ELF-1 (cell line): ENCODE data around the gene SEMG2.
A peak's percentile ranks its signal among the peaks of the same experiment; 100 is the strongest.

ENCODE experiments used
- DNase-seq: peaks from one replicate; pipeline ENCODE4 v3.0.0-alpha.2; 2016; ENCODE audit warnings: low read depth, low spot score

The SEMG2 gene

GRCh38 chr20:45221076-45221475, at the start of gene SEMG2:
SEMG2 (plus strand) TSS chr20:45221373; CDS start chr20:45221390, 17 bp downstream.
- DNase-seq = no peak

GRCh38 chr20:45173522-45173921, 47.7 kb upstream of the SEMG2 start:
- DNase-seq = no peak

GRCh38 chr20:45174434-45175364, 46.5 kb upstream of the SEMG2 start, which contains the start of gene PI3:
PI3 (plus strand) TSS chr20:45174902; CDS start chr20:45174923, 21 bp downstream.
- no peak for DNase-seq

- no peak for DNase-seq
These were observed 44.5 kb upstream of the SEMG2 start for GRCh38 chr20:45176526-45177267.

GRCh38 chr20:45179166-45179565, 42.0 kb upstream of the SEMG2 start:
- DNase-seq = no peak

GRCh38 chr20:45181639-45182038, 39.5 kb upstream of the SEMG2 start:
- DNase-seq = peak; percentile 2

- no peak for DNase-seq
These were observed 38.1 kb upstream of the SEMG2 start for GRCh38 chr20:45183084-45183483.

GRCh38 chr20:45187693-45188092, 33.5 kb upstream of the SEMG2 start:
- no peak for DNase-seq

GRCh38 chr20:45189067-45189609, 32.0 kb upstream of the SEMG2 start:
- no peak for DNase-seq

- no peak for DNase-seq
These were observed 31.3 kb upstream of the SEMG2 start for GRCh38 chr20:45189861-45190260.

- DNase-seq = no peak
These were observed 29.2 kb upstream of the SEMG2 start for GRCh38 chr20:45191926-45192325.

- no peak for DNase-seq
These were observed 27.8 kb upstream of the SEMG2 start for GRCh38 chr20:45193331-45193730.

GRCh38 chr20:45206725-45207124, 14.4 kb upstream of the SEMG2 start, which contains the start of gene SEMG1:
SEMG1 (plus strand) TSS chr20:45207033; CDS start chr20:45207054, 21 bp downstream.
- DNase-seq = no peak

GRCh38 chr20:45209924-45210323, 11.2 kb upstream of the SEMG2 start:
- no peak for DNase-seq

- no peak for DNase-seq
These were observed 9.4 kb upstream of the SEMG2 start for GRCh38 chr20:45211569-45212474.

GRCh38 chr20:45212836-45213235, 8.3 kb upstream of the SEMG2 start:
- DNase-seq = no peak

GRCh38 chr20:45218124-45218523, 3.0 kb upstream of the SEMG2 start:
- DNase-seq = no peak

GRCh38 chr20:45218636-45219035, 2.5 kb upstream of the SEMG2 start:
- no peak for DNase-seq

- no peak for DNase-seq
These were observed 2.0 kb downstream of the SEMG2 start for GRCh38 chr20:45223136-45223535.

- DNase-seq = no peak
These were observed 5.1 kb downstream of the SEMG2 start for GRCh38 chr20:45226287-45226686.
